Retina (tissue), 1 donor: Measurements from ENCODE around the gene KIFC3.
"Not testable (repeated sequence)": the region's sequence is repeated elsewhere in the genome, so short reads cannot be mapped to it uniquely, and the experiment has no call there.

ENCODE experiments used
- DNase-seq: peaks from one replicate; pipeline ENCODE4 v3.0.0-alpha.2; 2016

KIFC3 gene

GRCh38 chr16:57802341-57803133, at the start of gene KIFC3:
TSS of gene KIFC3 (minus strand) at chr16:57802491. CDS start at chr16:57798243, 4,248 bp downstream.
- DNase-seq = peak; percentile 77

- no peak for DNase-seq
These were observed 45.9 kb upstream of the KIFC3 start for GRCh38 chr16:57848181-57848580.

DNA sequence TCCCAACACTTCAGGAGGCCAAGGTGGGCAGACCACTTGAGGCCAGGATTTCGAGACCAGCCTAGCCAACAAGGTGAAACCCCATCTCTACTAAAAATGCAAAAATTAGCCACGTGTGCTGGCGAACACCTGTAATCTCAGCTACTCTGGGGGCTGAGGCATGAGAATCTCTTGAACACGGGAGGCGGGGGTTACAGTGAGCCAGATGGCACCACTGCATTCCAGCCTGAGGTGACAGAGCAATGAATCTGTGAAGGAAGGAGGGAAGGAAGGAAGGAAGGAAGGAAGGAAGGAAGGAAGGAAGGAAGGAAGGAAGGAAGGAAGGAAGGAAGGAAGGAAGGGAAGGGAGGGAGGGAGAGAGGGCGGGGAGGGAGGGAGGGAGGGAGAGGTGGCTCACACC, 44.6 kb upstream of the KIFC3 start:
- DNase-seq = not testable (repeated sequence)

DNA sequence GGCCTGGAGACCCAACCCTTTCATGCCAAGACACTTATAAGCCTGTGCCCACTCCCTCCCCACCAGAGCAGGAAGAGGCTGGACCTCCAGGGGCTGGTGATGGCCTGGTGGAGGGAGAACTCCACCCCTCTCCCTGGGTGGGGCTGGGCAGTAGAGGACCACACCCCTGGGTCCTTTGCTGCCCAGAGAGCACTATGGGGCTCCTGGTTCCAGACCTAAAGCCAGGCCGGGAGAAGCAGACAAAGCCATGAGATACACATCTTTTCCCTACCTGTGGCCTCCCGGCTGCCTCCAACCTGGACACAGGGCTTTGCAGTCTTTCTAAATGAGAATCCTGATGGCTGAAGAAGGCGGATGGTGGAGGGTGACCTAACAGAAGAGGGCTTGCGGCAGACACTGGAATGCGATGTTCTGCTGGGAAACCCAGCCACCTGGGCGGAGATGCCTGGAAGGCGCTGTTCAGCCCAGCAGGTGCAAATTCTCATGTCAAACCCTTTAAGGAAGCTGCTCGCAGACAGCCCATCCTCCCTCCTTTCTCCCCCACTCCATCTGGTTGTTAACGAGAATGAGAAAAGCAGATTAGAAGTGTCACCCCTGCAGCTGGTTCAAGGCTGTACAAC, 43.9 kb upstream of the KIFC3 start:
- peak; percentile 68 for DNase-seq

GRCh38 chr16:57845115-57845514, 42.8 kb upstream of the KIFC3 start:
- no peak for DNase-seq

- peak; percentile 65 for DNase-seq
These were observed 42.2 kb upstream of the KIFC3 start for GRCh38 chr16:57844416-57845030.

GRCh38 chr16:57843400-57843799, 41.1 kb upstream of the KIFC3 start:
- DNase-seq = no peak

- no peak for DNase-seq
These were observed 40.3 kb upstream of the KIFC3 start for GRCh38 chr16:57842601-57843000.

- DNase-seq = no peak
These were observed 38.5 kb upstream of the KIFC3 start for GRCh38 chr16:57840833-57841232.

- DNase-seq = peak; percentile 59
These were observed 35.9 kb upstream of the KIFC3 start for GRCh38 chr16:57838161-57838560.

DNA sequence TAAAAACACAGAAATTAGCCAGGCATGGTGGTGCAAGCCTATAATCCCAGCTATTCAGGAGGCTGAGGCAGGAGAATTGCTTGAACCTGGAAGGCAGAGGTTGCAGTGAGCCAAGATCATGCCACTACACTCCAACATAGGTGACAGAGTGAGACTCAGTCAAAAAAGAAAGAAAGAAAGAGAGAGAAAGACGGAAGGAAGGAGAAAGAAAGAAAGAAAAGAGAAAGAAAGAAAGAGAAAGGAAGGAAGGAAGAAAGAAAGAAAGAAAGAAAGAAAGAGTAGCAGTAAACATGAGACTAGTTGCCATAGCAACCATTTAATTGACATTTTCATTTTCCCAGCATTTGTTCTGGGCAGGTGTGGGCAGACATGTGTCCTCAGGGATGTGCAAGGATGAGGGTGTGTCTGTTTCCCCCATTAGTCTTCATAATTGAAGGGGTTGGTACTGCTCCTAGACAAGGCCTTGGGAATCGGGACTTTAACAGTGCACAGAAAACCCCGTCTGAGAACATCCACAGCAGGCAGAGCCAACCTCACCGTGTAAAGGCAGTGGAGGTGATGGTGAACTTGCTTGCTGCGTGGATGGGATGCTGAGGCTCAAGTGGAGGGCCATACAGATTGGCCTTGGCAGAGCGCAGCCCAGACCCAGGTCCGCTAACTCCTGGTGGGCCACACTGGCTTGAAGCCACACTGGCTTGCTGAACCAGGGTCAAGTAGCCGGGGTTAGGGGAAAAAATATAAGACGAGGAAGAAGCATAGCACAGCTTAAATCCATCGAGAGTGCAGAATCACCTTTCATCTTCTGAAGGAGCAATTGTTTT, 35.2 kb upstream of the KIFC3 start:
- DNase-seq = peak; percentile 38

DNA sequence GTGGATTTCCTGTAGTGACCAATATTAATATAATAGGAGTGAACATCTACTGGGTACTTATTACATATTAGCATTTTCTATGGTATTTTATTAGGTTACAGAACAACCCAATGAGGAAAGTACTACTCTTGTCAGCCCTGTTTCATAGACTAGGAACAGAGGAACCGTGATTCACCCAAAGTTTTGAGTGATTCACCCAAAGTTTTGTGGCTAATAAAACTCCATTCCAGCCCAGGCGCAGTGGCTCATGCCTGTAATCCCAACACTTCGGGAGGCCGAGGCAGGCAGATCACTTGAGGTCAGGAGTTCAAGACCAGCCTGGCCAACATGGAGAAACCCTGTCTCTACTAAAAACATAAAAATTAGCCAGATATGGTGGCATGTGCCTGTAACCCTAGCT, 33.1 kb upstream of the KIFC3 start:
- not testable (repeated sequence) for DNase-seq

GRCh38 chr16:57834936-57835335, 32.6 kb upstream of the KIFC3 start:
- DNase-seq = no peak

- DNase-seq = no peak
These were observed 28.7 kb upstream of the KIFC3 start for GRCh38 chr16:57830890-57831484.

GRCh38 chr16:57829969-57830360, 27.7 kb upstream of the KIFC3 start:
- no peak for DNase-seq

DNA sequence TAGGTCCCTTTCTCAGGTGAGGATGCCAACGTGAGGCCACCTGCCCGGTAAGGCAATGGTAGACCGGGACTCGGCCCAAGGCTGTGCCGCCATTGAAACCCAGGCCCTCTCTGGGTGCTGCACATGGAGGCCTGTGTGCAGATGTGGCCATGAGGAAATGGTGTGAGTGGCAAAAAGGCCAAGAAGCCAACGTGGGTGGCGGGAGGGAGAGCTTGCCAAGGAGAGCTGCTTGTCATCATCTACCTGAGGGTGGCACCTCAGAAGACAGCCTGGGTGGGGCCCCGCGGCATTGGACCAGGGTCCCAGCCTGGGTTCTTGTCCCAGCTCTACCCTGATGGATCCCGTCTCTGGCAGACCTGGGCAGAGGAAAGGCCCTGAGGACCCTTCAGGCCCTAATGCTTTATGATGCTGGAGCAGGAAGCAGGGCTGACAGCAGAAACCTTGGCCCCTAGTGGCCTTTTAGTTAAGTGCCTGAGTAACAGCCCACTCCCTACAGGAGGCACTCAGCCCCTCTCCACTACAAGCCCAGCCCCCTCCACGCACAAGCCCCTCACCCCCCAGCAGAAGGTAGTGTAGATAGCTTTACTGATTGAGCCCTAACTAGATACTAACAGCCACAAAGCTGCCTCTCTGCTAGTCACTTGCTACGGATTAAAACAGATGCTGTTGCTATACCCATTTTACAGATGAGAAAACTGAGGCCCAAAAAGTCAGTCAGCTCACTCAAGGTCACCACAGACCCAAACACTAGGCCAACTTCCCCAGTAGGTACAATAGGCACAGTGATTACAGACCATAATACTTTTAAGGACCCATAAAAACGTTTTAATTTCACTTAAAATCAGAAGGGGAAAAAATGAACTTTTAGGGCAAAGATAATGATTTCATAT, 26.2 kb upstream of the KIFC3 start:
- DNase-seq = no peak

DNA sequence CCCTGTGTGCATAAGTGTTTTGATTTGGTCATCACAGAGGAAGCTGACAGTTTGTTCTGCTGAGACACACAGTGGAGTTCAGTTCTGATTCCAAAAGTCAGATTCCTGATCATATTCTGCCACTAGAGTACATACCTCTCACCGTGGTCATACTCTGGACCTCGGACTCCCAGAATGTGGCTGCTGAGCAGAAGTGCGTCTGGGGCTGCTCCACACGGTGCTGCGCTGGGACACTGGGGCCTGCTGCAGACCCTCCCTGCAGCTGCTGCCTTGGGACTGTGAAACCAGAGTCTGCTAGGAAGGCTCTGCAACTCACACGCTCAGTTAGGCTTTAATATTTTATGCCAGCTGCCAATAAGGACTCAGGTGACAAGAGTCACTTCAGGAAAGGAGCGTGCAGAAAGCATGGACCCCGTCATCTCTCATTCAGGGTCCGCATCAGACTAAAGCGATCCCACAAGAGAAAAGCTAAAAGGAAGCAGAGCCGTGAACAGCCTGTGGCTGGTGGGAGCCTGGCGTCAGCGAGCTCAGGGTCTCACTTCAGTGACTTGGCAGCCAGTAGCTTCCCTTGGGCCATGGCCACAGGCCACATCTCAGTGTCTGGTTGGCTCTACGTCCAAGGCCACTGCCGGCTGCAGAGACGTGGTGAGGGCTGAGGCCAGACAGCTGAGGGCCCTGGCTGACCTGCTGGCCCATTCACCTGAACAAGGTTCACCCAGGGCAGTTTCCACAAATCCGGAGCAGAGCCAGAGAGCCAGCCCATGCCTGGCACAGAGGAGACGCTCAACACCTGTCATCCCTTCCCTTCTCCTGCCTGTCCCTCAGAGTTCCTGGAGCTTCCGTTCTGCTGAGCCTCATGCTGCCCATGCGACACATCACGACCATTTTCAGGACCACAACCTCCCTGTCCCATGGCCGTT, 24.7 kb upstream of the KIFC3 start:
- DNase-seq = peak; percentile 39

DNA sequence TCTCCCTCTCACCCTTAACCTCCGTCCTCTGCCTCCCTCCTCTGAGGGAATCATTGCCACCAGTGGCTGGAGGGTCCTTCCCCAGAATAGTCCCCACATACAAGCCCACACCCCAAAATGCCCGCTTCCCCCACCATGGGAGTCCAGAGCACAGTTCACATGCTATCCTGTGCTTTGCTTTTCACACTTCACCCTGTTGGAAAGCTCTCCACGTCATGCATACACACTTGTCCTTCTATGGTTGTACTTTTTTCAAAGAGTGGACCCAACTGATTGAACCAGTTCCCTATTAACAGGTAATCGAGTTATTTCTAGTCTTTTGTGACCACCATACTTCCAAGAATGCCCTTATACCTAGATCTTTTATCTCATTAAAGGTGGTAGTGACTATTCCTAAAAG, 23.8 kb upstream of the KIFC3 start:
- no peak for DNase-seq

GRCh38 chr16:57825298-57826044, 23.2 kb upstream of the KIFC3 start:
- no peak for DNase-seq

GRCh38 chr16:57824888-57825287, 22.6 kb upstream of the KIFC3 start:
- no peak for DNase-seq
